HCT116 (cell line): ENCODE results near the gene GRIN2D. TPM values are rescaled to one million over a fixed set of nuclear protein-coding genes. Genes with fewer than 3 reads are reported as not detected.

ENCODE experiments used
- ATAC-seq: fragments of 200-7000 bp; cut with Tn5 transposase; 2 replicates; pipeline ENCODE4 v1.9.1; 2020; ENCODE audit warnings: mild to moderate bottlenecking, moderate library complexity
- BruUV-seq: library from RNA; stranded (reverse); fragments of 400-500 nt; replicated peaks from 2 replicates; lab custom pipeline; 2021; lab: Mats Ljungman, UMichigan
- CTCF ChIA-PET: fragments of 300-600 bp; sonication (Branson Sonifier 250); formaldehyde crosslinking; loops from one replicate; lab custom pipeline; 2021; ENCODE audit warnings: antibody characterized with exemption; lab: Charles Lee
- POLR2A ChIA-PET: fragments of 300-600, 350-600 bp; sonication (Branson Sonifier 250); formaldehyde crosslinking; loops from one replicate; lab custom pipeline; 2021; ENCODE audit warnings: antibody characterized with exemption; lab: Charles Lee
- RAD21 ChIA-PET, 2 experiments: fragments of 300-600 bp; sonication (Branson Sonifier 250); formaldehyde crosslinking; loops; one replicate each; lab custom pipeline; 2023; ENCODE audit warnings: low total read pairs in 2 of 2; ENCODE audit not compliant: uncharacterized antibody in 2 of 2, unreplicated experiment in 2 of 2, low non-redundant PET in 1 of 2; lab: Charles Lee
- DNase-seq: peaks from one replicate; pipeline ENCODE4 v3.0.0-alpha.2; 2010; ENCODE audit warnings: low read depth, low spot score
- H2AFZ ChIP-seq: fragments of 200-600 bp; shearing (Covaris generic), sonication (generic); 2 replicates; pipeline ENCODE4 v1.6.1; 2017; ENCODE audit warnings: low read depth, mixed run types, mixed read lengths, antibody characterized with exemption, low read length; ENCODE audit not compliant: poor library complexity, severe bottlenecking
- H3K27ac ChIP-seq: 2 replicates; pipeline ENCODE4 v1.5.1; 2012; ENCODE audit warnings: low read depth, low read length
- H3K27me3 ChIP-seq: fragments of 200-600 bp; sonication (generic); 2 replicates; pipeline ENCODE4 v1.6.1; 2016; ENCODE audit warnings: mixed run types, low read length, mixed read lengths; ENCODE audit not compliant: insufficient read depth
- H3K36me3 ChIP-seq, 2 experiments: fragments of 200-500 bp in 1 of 2; fragments of 200-600 bp in 1 of 2; sonication (Bioruptor generic) in 1 of 2; sonication (generic) in 1 of 2; 2 replicates each; pipeline versions ENCODE4 v1.5.1 to v1.6.1; 2014 to 2016; ENCODE audit warnings: low read length in 2 of 2, inconsistent platforms in 1 of 2, mixed read lengths in 1 of 2, mixed run types in 1 of 2; ENCODE audit not compliant: insufficient read depth in 2 of 2, control insufficient read depth in 1 of 2
- H3K4me1 ChIP-seq, 2 experiments: fragments of 200-600 bp in 1 of 2; sonication (generic) in 1 of 2; 2 replicates each; pipeline versions ENCODE4 v1.5.1 to v1.6.1; 2012 to 2017; ENCODE audit warnings: low read length in 2 of 2, inconsistent platforms in 1 of 2, mild to moderate bottlenecking in 1 of 2, mixed read lengths in 1 of 2, mixed run types in 1 of 2, moderate library complexity in 1 of 2; ENCODE audit not compliant: insufficient read depth in 2 of 2, control insufficient read depth in 1 of 2
- H3K4me2 ChIP-seq: fragments of 200-600 bp; sonication (generic); 2 replicates; pipeline ENCODE4 v1.6.1; 2017; ENCODE audit warnings: mixed run types, low read length, mixed read lengths
- H3K4me3 ChIP-seq, 2 experiments: fragments of 200-600 bp in 1 of 2; sonication (generic) in 1 of 2; replicated peaks in 1 of 2; 2 replicates each; pipeline ENCODE4 v1.5.1; 2011 to 2016; ENCODE audit warnings: low read length in 2 of 2, control low read depth in 1 of 2, low read depth in 1 of 2, mild to moderate bottlenecking in 1 of 2, mixed read lengths in 1 of 2, mixed run types in 1 of 2
- H3K79me2 ChIP-seq: fragments of 200-600 bp; sonication (generic); 2 replicates; pipeline ENCODE4 v1.6.1; 2017; ENCODE audit warnings: mild to moderate bottlenecking, mixed run types, low read length, moderate library complexity, mixed read lengths; ENCODE audit not compliant: insufficient read depth
- H3K9ac ChIP-seq: fragments of 200-600 bp; sonication (generic); 2 replicates; pipeline ENCODE4 v1.6.1; 2016; ENCODE audit warnings: low read length, mixed read lengths
- H3K9me2 ChIP-seq: fragments of 200-600 bp; sonication (generic), shearing (Covaris generic); 2 replicates; pipeline ENCODE4 v1.6.1; 2017; ENCODE audit warnings: mixed run types, mild to moderate bottlenecking, moderate library complexity; ENCODE audit not compliant: insufficient read depth
- H3K9me3 ChIP-seq, 2 experiments: fragments of 200-500 bp in 1 of 2; fragments of 200-600 bp in 1 of 2; sonication (Bioruptor generic) in 1 of 2; sonication (generic) in 1 of 2; 2 replicates each; pipeline ENCODE4 v1.6.1; 2014 to 2017; ENCODE audit warnings: low read length in 2 of 2, mixed read lengths in 2 of 2, inconsistent platforms in 1 of 2, low read depth in 1 of 2, mild to moderate bottlenecking in 1 of 2, mixed run types in 1 of 2, moderate library complexity in 1 of 2; ENCODE audit not compliant: control insufficient read depth in 1 of 2, insufficient read depth in 1 of 2
- H4K20me1 ChIP-seq: fragments of 200-600 bp; sonication (generic), shearing (Covaris generic); 2 replicates; pipeline ENCODE4 v1.6.1; 2017; ENCODE audit warnings: mixed run types, mild to moderate bottlenecking, moderate library complexity; ENCODE audit not compliant: insufficient read depth
- CEBPB ChIP-seq: IDR thresholded peaks from 2 replicates; pipeline ENCODE4 v1.6.1; 2012; ENCODE audit warnings: low read depth
- EGR1 ChIP-seq: IDR thresholded peaks from 2 replicates; pipeline ENCODE4 v1.6.1; 2012; ENCODE audit warnings: low read depth
- ELF1 ChIP-seq: IDR thresholded peaks from 2 replicates; pipeline ENCODE4 v1.6.1; 2012; ENCODE audit warnings: low read depth, borderline replicate concordance
- EZH2 ChIP-seq: fragments of 200-600 bp; sonication (generic); IDR thresholded peaks from 2 replicates; pipeline ENCODE4 v1.6.1; 2017; ENCODE audit warnings: antibody characterized with exemption, mixed run types
- EZH2phosphoT487 ChIP-seq: fragments of 200-600 bp; IDR thresholded peaks from 2 replicates; pipeline ENCODE4 v1.6.1; 2018; ENCODE audit warnings: antibody characterized with exemption, borderline replicate concordance
- FOSL1 ChIP-seq: IDR thresholded peaks from 2 replicates; pipeline ENCODE4 v1.6.1; 2012; ENCODE audit warnings: low read depth
- JUND ChIP-seq: IDR thresholded peaks from 2 replicates; pipeline ENCODE4 v1.6.1; 2012
- POLR2AphosphoS5 ChIP-seq: IDR thresholded peaks from 2 replicates; pipeline ENCODE4 v1.6.1; 2011; ENCODE audit warnings: mild to moderate bottlenecking, low read depth, low read length, moderate library complexity
- RAD21 ChIP-seq: IDR thresholded peaks from 2 replicates; pipeline ENCODE4 v1.6.1; 2012; ENCODE audit warnings: low read depth, mild to moderate bottlenecking
- SIN3A ChIP-seq: IDR thresholded peaks from 2 replicates; pipeline ENCODE4 v1.6.1; 2012; ENCODE audit warnings: low read depth
- SRF ChIP-seq: IDR thresholded peaks from 2 replicates; pipeline ENCODE4 v1.6.1; 2012; ENCODE audit warnings: low read depth
- TCF7L2 ChIP-seq: IDR thresholded peaks from 2 replicates; pipeline ENCODE4 v1.7.0; 2011; ENCODE audit warnings: borderline replicate concordance, inconsistent platforms; ENCODE audit not compliant: insufficient read depth, insufficient read length; ENCODE audit errors: extremely low read depth
- YY1 ChIP-seq: IDR thresholded peaks from 2 replicates; pipeline ENCODE4 v1.6.1; 2011; ENCODE audit warnings: low read length, low read depth, moderate library complexity, mild to moderate bottlenecking; ENCODE audit not compliant: insufficient replicate concordance; ENCODE audit errors: extremely low read depth
- intact Hi-C: fragments of 100-400 bp; cut with micrococcal nuclease; formaldehyde crosslinking; loops from 2 replicates; pipeline ENCODE4 v1.10.0; 2022
- total RNA-seq: library from RNA; stranded (reverse); gene quantifications from one replicate; pipeline ENCODE4 v1.2.1, GENCODE V29; 2021; ENCODE audit not compliant: unreplicated experiment
- TF ChIP-seq, protein P1 (sequence below): IDR thresholded peaks from 2 replicates; pipeline ENCODE4 v1.6.1; 2011; ENCODE audit warnings: mild to moderate bottlenecking, low read length, moderate library complexity; ENCODE audit not compliant: insufficient replicate concordance; ENCODE audit errors: extremely low read depth
- TF ChIP-seq, protein P2 (sequence below): IDR thresholded peaks from 2 replicates; pipeline ENCODE4 v1.6.1; 2012; ENCODE audit warnings: low read depth
- TF ChIP-seq, protein P3 (sequence below), 3 experiments: fragments of 200-600 bp in 1 of 3; sonication (generic) in 1 of 3; IDR thresholded peaks in 2 of 3; conservative IDR thresholded peaks in 1 of 3; 2 replicates each; pipeline ENCODE4 v1.5.1; 2012 to 2017; ENCODE audit warnings: low read depth in 2 of 3, low read length in 2 of 3, antibody characterized with exemption in 1 of 3, borderline replicate concordance in 1 of 3, control low read depth in 1 of 3, mild to moderate bottlenecking in 1 of 3, mixed read lengths in 1 of 3, mixed run types in 1 of 3, moderate library complexity in 1 of 3; ENCODE audit not compliant: insufficient read depth in 1 of 3
- TF ChIP-seq, protein P4 (sequence below): IDR thresholded peaks from 2 replicates; pipeline ENCODE4 v1.6.1; 2012

The GRIN2D gene
- total RNA-seq, 1 experiment from 2014 or later, result 26.2 TPM

DNA sequence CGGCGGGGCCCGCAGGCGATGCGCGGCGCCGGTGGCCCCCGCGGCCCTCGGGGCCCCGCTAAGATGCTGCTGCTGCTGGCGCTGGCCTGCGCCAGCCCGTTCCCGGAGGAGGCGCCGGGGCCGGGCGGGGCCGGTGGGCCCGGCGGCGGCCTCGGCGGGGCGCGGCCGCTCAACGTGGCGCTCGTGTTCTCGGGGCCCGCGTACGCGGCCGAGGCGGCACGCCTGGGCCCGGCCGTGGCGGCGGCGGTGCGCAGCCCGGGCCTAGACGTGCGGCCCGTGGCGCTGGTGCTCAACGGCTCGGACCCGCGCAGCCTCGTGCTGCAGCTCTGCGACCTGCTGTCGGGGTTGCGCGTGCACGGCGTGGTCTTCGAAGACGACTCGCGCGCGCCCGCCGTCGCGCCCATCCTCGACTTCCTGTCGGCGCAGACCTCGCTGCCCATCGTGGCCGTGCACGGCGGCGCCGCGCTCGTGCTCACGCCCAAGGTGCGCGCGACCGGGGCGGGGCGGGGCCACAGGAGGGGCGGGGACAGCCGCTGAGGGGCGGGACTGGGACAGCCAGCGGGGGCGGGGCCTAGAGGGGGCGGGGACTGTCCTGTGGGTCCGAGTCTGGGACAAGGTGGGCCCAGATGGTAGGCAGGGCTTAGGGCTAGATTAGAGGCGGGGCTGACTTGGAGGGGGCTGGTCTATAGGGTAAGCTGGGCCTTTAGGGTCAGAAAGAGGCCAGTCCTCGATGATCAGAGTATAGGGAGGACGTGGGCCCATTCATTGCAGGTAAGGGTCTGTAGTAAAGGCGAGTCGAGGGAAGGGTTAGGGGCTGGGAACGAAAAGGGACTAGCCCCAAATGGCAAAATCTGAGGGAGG lies 5.1 kb downstream of the GRIN2D start:
- peak; percentile 86 for ATAC-seq
- Histone ChIP-seq H3K27me3 (no peaks in the 10 kb centered on the region), H3K9me3 (no peaks in the 10 kb centered on the region), H3K4me3 (peak overlapping the region; percentile 75 to 87), H4K20me1 (no peaks in the 10 kb centered on the region), H3K79me2 (peaks cover 37% of the 10 kb centered on the region), H3K27ac (peak overlapping the region; percentile 96), H2AFZ (no peak overlapping the region), H3K9ac (peak overlapping the region; percentile 94), H3K4me2 (peak overlapping the region; percentile 76), H3K4me1 (peaks cover 22 to 61% of the 10 kb centered on the region in 2 experiments), H3K9me2 (no peaks in the 10 kb centered on the region), H3K36me3 (no peaks in the 10 kb centered on the region)
- ChIA-PET RAD21 (interaction anchor here (0.6 to 0.7 kb wide), 5 partner anchors 32 to 222 kb away, joined by 3 to 8 read pairs (median 4); no protein-coding TSS in a partner anchor), POLR2A (interaction anchor here (0.6 to 2.4 kb wide), 8 partner anchors 15 to 788 kb away, joined by 3 to 10 read pairs (median 4); partner anchors contain the start of genes RPL18, SPHK2, SYNGR4 and TMEM143), CTCF (interaction anchor here (2.0 kb wide), 1 partner anchor 8 kb away, joined by 18 read pairs; the partner anchor contains the start of gene KDELR1)
- no TSS peak for BruUV-seq
- DNase-seq, result peak; percentile 91
- intact Hi-C loops, result loop anchor here (5.0 to 10.0 kb wide), 3 partner anchors 36 to 96 kb away; partner anchors contain the start of genes EMP3, SYNGR4 and TMEM143
- TF ChIP-seq, protein P1, sequence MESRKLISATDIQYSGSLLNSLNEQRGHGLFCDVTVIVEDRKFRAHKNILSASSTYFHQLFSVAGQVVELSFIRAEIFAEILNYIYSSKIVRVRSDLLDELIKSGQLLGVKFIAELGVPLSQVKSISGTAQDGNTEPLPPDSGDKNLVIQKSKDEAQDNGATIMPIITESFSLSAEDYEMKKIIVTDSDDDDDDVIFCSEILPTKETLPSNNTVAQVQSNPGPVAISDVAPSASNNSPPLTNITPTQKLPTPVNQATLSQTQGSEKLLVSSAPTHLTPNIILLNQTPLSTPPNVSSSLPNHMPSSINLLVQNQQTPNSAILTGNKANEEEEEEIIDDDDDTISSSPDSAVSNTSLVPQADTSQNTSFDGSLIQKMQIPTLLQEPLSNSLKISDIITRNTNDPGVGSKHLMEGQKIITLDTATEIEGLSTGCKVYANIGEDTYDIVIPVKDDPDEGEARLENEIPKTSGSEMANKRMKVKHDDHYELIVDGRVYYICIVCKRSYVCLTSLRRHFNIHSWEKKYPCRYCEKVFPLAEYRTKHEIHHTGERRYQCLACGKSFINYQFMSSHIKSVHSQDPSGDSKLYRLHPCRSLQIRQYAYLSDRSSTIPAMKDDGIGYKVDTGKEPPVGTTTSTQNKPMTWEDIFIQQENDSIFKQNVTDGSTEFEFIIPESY, result no peak
- TF ChIP-seq EGR1 (no peak), EZH2 (no peak), ELF1 (no peak), EZH2phosphoT487 (no peak), SIN3A (peak; percentile 94), CEBPB (no peak), JUND (no peak), RAD21 (no peak), FOSL1 (no peak), POLR2AphosphoS5 (peak; percentile 85), TCF7L2 (no peak), YY1 (no peak), SRF (no peak)
- TF ChIP-seq, protein P2, sequence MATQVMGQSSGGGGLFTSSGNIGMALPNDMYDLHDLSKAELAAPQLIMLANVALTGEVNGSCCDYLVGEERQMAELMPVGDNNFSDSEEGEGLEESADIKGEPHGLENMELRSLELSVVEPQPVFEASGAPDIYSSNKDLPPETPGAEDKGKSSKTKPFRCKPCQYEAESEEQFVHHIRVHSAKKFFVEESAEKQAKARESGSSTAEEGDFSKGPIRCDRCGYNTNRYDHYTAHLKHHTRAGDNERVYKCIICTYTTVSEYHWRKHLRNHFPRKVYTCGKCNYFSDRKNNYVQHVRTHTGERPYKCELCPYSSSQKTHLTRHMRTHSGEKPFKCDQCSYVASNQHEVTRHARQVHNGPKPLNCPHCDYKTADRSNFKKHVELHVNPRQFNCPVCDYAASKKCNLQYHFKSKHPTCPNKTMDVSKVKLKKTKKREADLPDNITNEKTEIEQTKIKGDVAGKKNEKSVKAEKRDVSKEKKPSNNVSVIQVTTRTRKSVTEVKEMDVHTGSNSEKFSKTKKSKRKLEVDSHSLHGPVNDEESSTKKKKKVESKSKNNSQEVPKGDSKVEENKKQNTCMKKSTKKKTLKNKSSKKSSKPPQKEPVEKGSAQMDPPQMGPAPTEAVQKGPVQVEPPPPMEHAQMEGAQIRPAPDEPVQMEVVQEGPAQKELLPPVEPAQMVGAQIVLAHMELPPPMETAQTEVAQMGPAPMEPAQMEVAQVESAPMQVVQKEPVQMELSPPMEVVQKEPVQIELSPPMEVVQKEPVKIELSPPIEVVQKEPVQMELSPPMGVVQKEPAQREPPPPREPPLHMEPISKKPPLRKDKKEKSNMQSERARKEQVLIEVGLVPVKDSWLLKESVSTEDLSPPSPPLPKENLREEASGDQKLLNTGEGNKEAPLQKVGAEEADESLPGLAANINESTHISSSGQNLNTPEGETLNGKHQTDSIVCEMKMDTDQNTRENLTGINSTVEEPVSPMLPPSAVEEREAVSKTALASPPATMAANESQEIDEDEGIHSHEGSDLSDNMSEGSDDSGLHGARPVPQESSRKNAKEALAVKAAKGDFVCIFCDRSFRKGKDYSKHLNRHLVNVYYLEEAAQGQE, result no peak
- TF ChIP-seq, protein P3, sequence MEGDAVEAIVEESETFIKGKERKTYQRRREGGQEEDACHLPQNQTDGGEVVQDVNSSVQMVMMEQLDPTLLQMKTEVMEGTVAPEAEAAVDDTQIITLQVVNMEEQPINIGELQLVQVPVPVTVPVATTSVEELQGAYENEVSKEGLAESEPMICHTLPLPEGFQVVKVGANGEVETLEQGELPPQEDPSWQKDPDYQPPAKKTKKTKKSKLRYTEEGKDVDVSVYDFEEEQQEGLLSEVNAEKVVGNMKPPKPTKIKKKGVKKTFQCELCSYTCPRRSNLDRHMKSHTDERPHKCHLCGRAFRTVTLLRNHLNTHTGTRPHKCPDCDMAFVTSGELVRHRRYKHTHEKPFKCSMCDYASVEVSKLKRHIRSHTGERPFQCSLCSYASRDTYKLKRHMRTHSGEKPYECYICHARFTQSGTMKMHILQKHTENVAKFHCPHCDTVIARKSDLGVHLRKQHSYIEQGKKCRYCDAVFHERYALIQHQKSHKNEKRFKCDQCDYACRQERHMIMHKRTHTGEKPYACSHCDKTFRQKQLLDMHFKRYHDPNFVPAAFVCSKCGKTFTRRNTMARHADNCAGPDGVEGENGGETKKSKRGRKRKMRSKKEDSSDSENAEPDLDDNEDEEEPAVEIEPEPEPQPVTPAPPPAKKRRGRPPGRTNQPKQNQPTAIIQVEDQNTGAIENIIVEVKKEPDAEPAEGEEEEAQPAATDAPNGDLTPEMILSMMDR (IDR thresholded peaks at IDR 0.05 in 2 of 3, conservative IDR thresholded peaks at IDR 0.05 in 1 of 3; ENCODE audit: borderline replicate concordance in 1 of 3, insufficient read depth in 1 of 3, low read depth in 2 of 3, low read length in 2 of 3), result no peak
- TF ChIP-seq, protein P4, sequence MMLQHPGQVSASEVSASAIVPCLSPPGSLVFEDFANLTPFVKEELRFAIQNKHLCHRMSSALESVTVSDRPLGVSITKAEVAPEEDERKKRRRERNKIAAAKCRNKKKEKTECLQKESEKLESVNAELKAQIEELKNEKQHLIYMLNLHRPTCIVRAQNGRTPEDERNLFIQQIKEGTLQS, result no peak
